ENCODE results near the gene HIGD1C. TPM values are rescaled to one million over a fixed set of nuclear protein-coding genes. Genes with fewer than 3 reads are reported as not detected.
A peak's percentile ranks its signal among the peaks of the same experiment; 100 is the strongest.

Gene HIGD1C
- total RNA-seq, 5 donors from 2014 or later (not counting 1 experiment from before 2014, with no cell fraction given) = not detected

- Mint-ChIP-seq H3K27me3 (peaks cover 0 to 2% of the 10 kb centered on the region in 2 donors), H3K9me3 (peaks cover 7 to 22% (median 21%) of the 10 kb centered on the region in 3 donors), H3K27ac (no peak overlapping the region), H3K36me3 (peaks cover 11% of the 10 kb centered on the region), H3K4me1 (peaks cover 5 to 11% (median 5%) of the 10 kb centered on the region in 3 donors), H3K4me3 (no peak overlapping the region)
- ChIA-PET CTCF (interaction anchor here in 1 of 2 donors (0.7 to 0.9 kb wide), 2 partner anchors 16 to 40 kb away, joined by 3 to 4 read pairs; no protein-coding TSS in a partner anchor), POLR2A (no interaction called here)
- DNase-seq = no peak
- Histone ChIP-seq H3K27me3 (replicated peaks in 1 of 2; ENCODE audit: control insufficient read depth in 2 of 2, extremely low read depth in 1 of 2, insufficient read depth in 2 of 2, low read length in 1 of 2) (peaks cover 0 to 4% of the 10 kb centered on the region in 2 experiments), H3K4me1 (ENCODE audit: control insufficient read depth in 1 of 2, extremely low read depth in 1 of 2, insufficient read depth in 2 of 2, low read length in 2 of 2) (peaks cover 0 to 4% of the 10 kb centered on the region in 2 experiments), H3K36me3 (ENCODE audit: control insufficient read depth in 2 of 2, extremely low read depth in 1 of 2, insufficient read depth in 1 of 2, low read length in 1 of 2) (no peaks in the 10 kb centered on the region), H3K9me3 (no peaks in the 10 kb centered on the region), H3K27ac (ENCODE audit: low read length) (no peak overlapping the region), H3K4me3 (ENCODE audit: control insufficient read depth in 1 of 2, extremely low read depth in 1 of 2, low read length in 1 of 2) (no peak overlapping the region)
- WGBS (ENCODE audit: insufficient coverage) = 29% methylated on average over 1 of the region's 5 CpGs
- no peak for ATAC-seq (replicated peaks in 1 of 4)
These were observed 33.6 kb upstream of the HIGD1C start for GRCh38 chr12:50918584-50919316.

- DNase-seq = no peak
- Histone ChIP-seq H3K4me1 (ENCODE audit: control insufficient read depth in 1 of 2, extremely low read depth in 1 of 2, insufficient read depth in 2 of 2, low read length in 2 of 2) (peaks cover 6 to 20% of the 10 kb centered on the region in 2 experiments), H3K36me3 (ENCODE audit: control insufficient read depth in 2 of 2, extremely low read depth in 1 of 2, insufficient read depth in 1 of 2, low read length in 1 of 2) (no peaks in the 10 kb centered on the region), H3K9me3 (no peaks in the 10 kb centered on the region), H3K4me3 (ENCODE audit: control insufficient read depth in 1 of 2, extremely low read depth in 1 of 2, low read length in 1 of 2) (no peak overlapping the region), H3K27ac (ENCODE audit: low read length) (no peak overlapping the region), H3K27me3 (replicated peaks in 1 of 2; ENCODE audit: control insufficient read depth in 2 of 2, extremely low read depth in 1 of 2, insufficient read depth in 2 of 2, low read length in 1 of 2) (no peaks in the 10 kb centered on the region)
- H3K36me3 Mint-ChIP-seq = peaks cover 2% of the 10 kb centered on the region
- ChIA-PET CTCF (no interaction called here), POLR2A (interaction anchor here in 1 of 2 donors (0.6 kb wide), 1 partner anchor 155 kb away, joined by 3 read pairs; no protein-coding TSS in a partner anchor)
- peak overlapping the region in 1 of 3 donors; percentile 47 for H3K4me3 Mint-ChIP-seq
- peaks cover 20 to 35% (median 30%) of the 10 kb centered on the region in 3 donors for H3K4me1 Mint-ChIP-seq
- peak overlapping the region in 1 of 2 donors; percentile 3 for H3K27ac Mint-ChIP-seq
- H3K27me3 Mint-ChIP-seq = peaks cover 0 to 2% of the 10 kb centered on the region in 2 donors
- WGBS (ENCODE audit: insufficient coverage) = no CpG with 5 or more reads among the region's 3 CpGs
- H3K9me3 Mint-ChIP-seq = peaks cover 2% of the 10 kb centered on the region in 3 donors
- ATAC-seq (replicated peaks in 1 of 4) = no peak
These were observed 29.5 kb upstream of the HIGD1C start for GRCh38 chr12:50922820-50923219.

GRCh38 chr12:50923361-50924130 is 28.8 kb upstream of the HIGD1C start:
- H3K4me3 ChIP-seq (ENCODE audit: control insufficient read depth in 1 of 2, extremely low read depth in 1 of 2, low read length in 1 of 2) = no peak overlapping the region
- H3K36me3 ChIP-seq (ENCODE audit: control insufficient read depth in 2 of 2, extremely low read depth in 1 of 2, insufficient read depth in 1 of 2, low read length in 1 of 2) = no peaks in the 10 kb centered on the region
- CTCF ChIA-PET = interaction anchor here (0.7 to 1.6 kb wide), 2 partner anchors 158 to 164 kb away, joined by 3 read pairs; no protein-coding TSS in a partner anchor

GRCh38 chr12:50924131-50924438 is 28.3 kb upstream of the HIGD1C start:
- peak overlapping the region; percentile 9 for H3K27ac ChIP-seq (ENCODE audit: low read length)
- POLR2A ChIA-PET = no interaction called here
- no peaks in the 10 kb centered on the region for H3K27me3 ChIP-seq (replicated peaks in 1 of 2; ENCODE audit: control insufficient read depth in 2 of 2, extremely low read depth in 1 of 2, insufficient read depth in 2 of 2, low read length in 1 of 2)
- CTCF ChIA-PET = interaction anchor here in 1 of 2 donors (0.7 to 1.6 kb wide), 2 partner anchors 152 to 159 kb away, joined by 3 read pairs; no protein-coding TSS in a partner anchor
- peak overlapping the region; percentile 29 to 78 (median 38) for H3K4me3 Mint-ChIP-seq
- no peaks in the 10 kb centered on the region for H3K36me3 ChIP-seq (ENCODE audit: control insufficient read depth in 2 of 2, extremely low read depth in 1 of 2, insufficient read depth in 1 of 2, low read length in 1 of 2)
- no peak for DNase-seq
- H3K4me3 ChIP-seq (ENCODE audit: control insufficient read depth in 1 of 2, extremely low read depth in 1 of 2, low read length in 1 of 2) = peak overlapping the region in 1 of 2 donors; percentile 18
- no peaks in the 10 kb centered on the region for H3K27me3 Mint-ChIP-seq
- H3K27ac Mint-ChIP-seq = peak overlapping the region; percentile 57 to 75
- no CpG with 5 or more reads among the region's 4 CpGs for whole genome bisulfite sequencing (ENCODE audit: insufficient coverage)
- no peak for ATAC-seq (replicated peaks in 1 of 4)
- H3K9me3 ChIP-seq = no peaks in the 10 kb centered on the region
- H3K4me1 ChIP-seq (ENCODE audit: control insufficient read depth in 1 of 2, extremely low read depth in 1 of 2, insufficient read depth in 2 of 2, low read length in 2 of 2) = peaks cover 6 to 20% of the 10 kb centered on the region in 2 experiments
- H3K36me3 Mint-ChIP-seq = no peaks in the 10 kb centered on the region
- no peaks in the 10 kb centered on the region for H3K9me3 Mint-ChIP-seq
- H3K4me1 Mint-ChIP-seq = peaks cover 20 to 39% (median 30%) of the 10 kb centered on the region in 3 donors

More at GRCh38 chr12:50923361-50924130, 28.8 kb upstream of the HIGD1C start:
- no peaks in the 10 kb centered on the region for H3K9me3 ChIP-seq
- Mint-ChIP-seq H3K27ac (peak overlapping the region; percentile 57 to 75), H3K9me3 (no peaks in the 10 kb centered on the region), H3K4me1 (peaks cover 20 to 37% (median 30%) of the 10 kb centered on the region in 3 donors), H3K4me3 (peak overlapping the region; percentile 29 to 78 (median 38)), H3K27me3 (no peaks in the 10 kb centered on the region), H3K36me3 (no peaks in the 10 kb centered on the region)
- H3K27me3 ChIP-seq (replicated peaks in 1 of 2; ENCODE audit: control insufficient read depth in 2 of 2, extremely low read depth in 1 of 2, insufficient read depth in 2 of 2, low read length in 1 of 2) = no peaks in the 10 kb centered on the region
- H3K4me1 ChIP-seq (ENCODE audit: control insufficient read depth in 1 of 2, extremely low read depth in 1 of 2, insufficient read depth in 2 of 2, low read length in 2 of 2) = peaks cover 6 to 20% of the 10 kb centered on the region in 2 experiments
- peak overlapping the region; percentile 9 for H3K27ac ChIP-seq (ENCODE audit: low read length)
- ATAC-seq (replicated peaks in 1 of 4) (no peak), DNase-seq (no peak)
- POLR2A ChIA-PET = interaction anchor here in 1 of 2 donors (0.6 kb wide), 1 partner anchor 156 kb away, joined by 3 read pairs; no protein-coding TSS in a partner anchor
- WGBS (ENCODE audit: insufficient coverage) = 77% methylated on average over 7 of the region's 8 CpGs

GRCh38 chr12:50924439-50925341 is 27.7 kb upstream of the HIGD1C start:
- Histone ChIP-seq H3K4me1 (ENCODE audit: control insufficient read depth in 1 of 2, extremely low read depth in 1 of 2, insufficient read depth in 2 of 2, low read length in 2 of 2) (peaks cover 6 to 20% of the 10 kb centered on the region in 2 experiments), H3K4me3 (ENCODE audit: control insufficient read depth in 1 of 2, extremely low read depth in 1 of 2, low read length in 1 of 2) (peak overlapping the region; percentile 18 to 33), H3K27me3 (replicated peaks in 1 of 2; ENCODE audit: control insufficient read depth in 2 of 2, extremely low read depth in 1 of 2, insufficient read depth in 2 of 2, low read length in 1 of 2) (no peaks in the 10 kb centered on the region), H3K9me3 (no peaks in the 10 kb centered on the region), H3K36me3 (ENCODE audit: control insufficient read depth in 2 of 2, extremely low read depth in 1 of 2, insufficient read depth in 1 of 2, low read length in 1 of 2) (no peaks in the 10 kb centered on the region), H3K27ac (ENCODE audit: low read length) (no peak overlapping the region)
- Mint-ChIP-seq H3K27me3 (no peaks in the 10 kb centered on the region), H3K36me3 (no peaks in the 10 kb centered on the region), H3K27ac (peak overlapping the region; percentile 75), H3K4me1 (peaks cover 20 to 39% (median 30%) of the 10 kb centered on the region in 3 donors), H3K9me3 (no peaks in the 10 kb centered on the region), H3K4me3 (peak overlapping the region; percentile 74 to 80 (median 78))
- ATAC-seq (replicated peaks in 1 of 4) = peak; percentile 65 to 84 (median 80)
- DNase-seq = peak in 25 of 35 experiments; percentile 4 to 54 (median 15)
- ChIA-PET CTCF (interaction anchor here (0.7 to 1.6 kb wide), 3 partner anchors 152 to 925 kb away, joined by 3 to 8 read pairs (median 3); no protein-coding TSS in a partner anchor), POLR2A (interaction anchor here in 1 of 2 donors (0.6 to 0.7 kb wide), 2 partner anchors 21 to 602 kb away, joined by 3 to 8 read pairs; no protein-coding TSS in a partner anchor)
- 46% methylated on average over 5 of the region's 13 CpGs for WGBS (ENCODE audit: insufficient coverage)
